IMR-90 (cell line): ENCODE data around the gene TRIM10. TPM values are rescaled to one million over a fixed set of nuclear protein-coding genes. Genes with fewer than 3 reads are reported as not detected.

Experiments used
- ATAC-seq: fragments of 200-7000 bp; cut with Tn5 transposase; 2 replicates; pipeline ENCODE4 v1.9.1; 2020; ENCODE audit warnings: low read depth, mild to moderate bottlenecking, moderate library complexity
- BruUV-seq: library from RNA; stranded (reverse); fragments of 400-500 nt; replicated peaks from 2 replicates; lab custom pipeline; 2021; lab: Mats Ljungman, UMichigan
- CTCF ChIA-PET: fragments of 300-600 bp; formaldehyde crosslinking; extraction: SDS; loops from one replicate; lab custom pipeline; 2021; ENCODE audit warnings: antibody characterized with exemption; lab: Yijun Ruan, JAX
- POLR2A ChIA-PET: fragments of 300-600 bp; sonication (Branson Sonifier 250); formaldehyde crosslinking; loops from one replicate; lab custom pipeline; 2022; ENCODE audit warnings: antibody characterized with exemption; ENCODE audit not compliant: unreplicated experiment; lab: Charles Lee
- DNase-seq: peaks from one replicate; pipeline ENCODE4 v3.0.0; 2013
- H2AFZ ChIP-seq: replicated peaks from 2 replicates; pipeline ENCODE3; 2013; ENCODE audit warnings: low read length, mild to moderate bottlenecking; ENCODE audit not compliant: poor library complexity
- H2AK5ac ChIP-seq: 2 replicates; pipeline ENCODE4 v1.6.1; 2013; ENCODE audit warnings: low read depth, low read length, inconsistent platforms
- H2AK9ac ChIP-seq: replicated peaks from 2 replicates; pipeline ENCODE3; 2013; ENCODE audit warnings: mild to moderate bottlenecking, low read depth, low read length, moderate library complexity; ENCODE audit not compliant: poor library complexity
- H2BK120ac ChIP-seq: 2 replicates; pipeline ENCODE4 v1.6.1; 2013; ENCODE audit warnings: low read depth, low read length, inconsistent platforms
- H2BK15ac ChIP-seq: 3 replicates; pipeline ENCODE4 v1.6.1; 2013; ENCODE audit warnings: low read depth, low read length, inconsistent platforms
- H2BK20ac ChIP-seq: 2 replicates; pipeline ENCODE4 v1.6.1; 2013; ENCODE audit warnings: low read depth, mild to moderate bottlenecking, inconsistent platforms, low read length, moderate library complexity
- H2BK5ac ChIP-seq: 2 replicates; pipeline ENCODE4 v1.6.1; 2013; ENCODE audit warnings: mild to moderate bottlenecking, low read depth, low read length, inconsistent platforms; ENCODE audit not compliant: poor library complexity, severe bottlenecking
- H3K14ac ChIP-seq: replicated peaks from 2 replicates; pipeline ENCODE4 v1.6.1; 2013; ENCODE audit warnings: low read depth, low read length, inconsistent platforms
- H3K18ac ChIP-seq: 2 replicates; pipeline ENCODE4 v1.6.1; 2013; ENCODE audit warnings: low read depth, low read length, control low read depth
- H3K23ac ChIP-seq: 2 replicates; pipeline ENCODE4 v1.6.1; 2013; ENCODE audit warnings: low read depth, low read length, inconsistent platforms
- H3K27ac ChIP-seq: 2 replicates; pipeline ENCODE4 v1.5.1; 2013; ENCODE audit warnings: mild to moderate bottlenecking, control low read depth, low read length; ENCODE audit not compliant: insufficient read depth
- H3K27me3 ChIP-seq: 2 replicates; pipeline ENCODE4 v1.6.1; 2013; ENCODE audit warnings: low read length; ENCODE audit not compliant: control insufficient read depth, insufficient read depth
- H3K36me3 ChIP-seq: 2 replicates; pipeline ENCODE4 v1.6.1; 2013; ENCODE audit warnings: low read length, mixed read lengths; ENCODE audit not compliant: control insufficient read depth, insufficient read depth
- H3K4ac ChIP-seq: 2 replicates; pipeline ENCODE4 v1.6.1; 2013; ENCODE audit warnings: low read depth, low read length, inconsistent platforms
- H3K4me1 ChIP-seq: 2 replicates; pipeline ENCODE4 v1.6.1; 2013; ENCODE audit warnings: low read length, mixed read lengths; ENCODE audit not compliant: control insufficient read depth, insufficient read depth
- H3K4me2 ChIP-seq: 2 replicates; pipeline ENCODE4 v1.6.1; 2013; ENCODE audit warnings: low read depth, mild to moderate bottlenecking, control low read depth, low read length, moderate library complexity
- H3K4me3 ChIP-seq: 2 replicates; pipeline ENCODE4 v1.5.1; 2013; ENCODE audit warnings: low read depth, mild to moderate bottlenecking, control low read depth, low read length, moderate library complexity; ENCODE audit not compliant: insufficient read depth
- H3K56ac ChIP-seq: 2 replicates; pipeline ENCODE4 v1.6.1; 2013; ENCODE audit warnings: low read length, inconsistent platforms; ENCODE audit not compliant: insufficient read depth; ENCODE audit errors: extremely low read depth
- H3K79me1 ChIP-seq, 2 experiments: 2 replicates each; pipeline ENCODE4 v1.6.1; 2013; ENCODE audit warnings: low read length in 2 of 2, inconsistent platforms in 1 of 2, low read depth in 1 of 2
- H3K9ac ChIP-seq: 2 replicates; pipeline ENCODE4 v1.6.1; 2013; ENCODE audit warnings: low read depth, low read length, control low read depth
- H3K9me1 ChIP-seq: 2 replicates; pipeline ENCODE4 v1.6.1; 2013; ENCODE audit warnings: low read length, inconsistent platforms; ENCODE audit not compliant: insufficient read depth
- H3K9me3 ChIP-seq: 2 replicates; pipeline ENCODE4 v1.6.1; 2013; ENCODE audit warnings: low read length; ENCODE audit not compliant: control insufficient read depth, insufficient read depth
- H4K20me1 ChIP-seq: 2 replicates; pipeline ENCODE4 v1.6.1; 2013; ENCODE audit warnings: low read length, inconsistent platforms; ENCODE audit not compliant: insufficient read depth
- H4K5ac ChIP-seq: 2 replicates; pipeline ENCODE4 v1.6.1; 2013; ENCODE audit warnings: mild to moderate bottlenecking, low read depth, low read length, control low read depth
- H4K8ac ChIP-seq, 2 experiments: 2 replicates each; pipeline ENCODE4 v1.6.1; 2013; ENCODE audit warnings: low read depth in 2 of 2, low read length in 2 of 2, control low read depth in 1 of 2, inconsistent platforms in 1 of 2
- H4K91ac ChIP-seq: 2 replicates; pipeline ENCODE4 v1.6.1; 2013; ENCODE audit warnings: low read depth, low read length, inconsistent platforms; ENCODE audit not compliant: insufficient read depth
- BHLHE40 ChIP-seq: fragments of 150-350 bp; IDR thresholded peaks from 2 replicates; pipeline ENCODE4 v1.6.1; 2016; ENCODE audit warnings: mild to moderate bottlenecking, low read depth, low read length
- CEBPB ChIP-seq: IDR thresholded peaks from 2 replicates; pipeline ENCODE4 v1.6.1; 2012; ENCODE audit warnings: low read depth, low read length, improper control_type of control experiment
- CHD1 ChIP-seq: IDR thresholded peaks from 2 replicates; pipeline ENCODE4 v1.6.1; 2012; ENCODE audit warnings: low read depth, low read length, improper control_type of control experiment
- CTCF ChIP-seq: conservative IDR thresholded peaks from 2 replicates; pipeline ENCODE4 v1.5.1; 2012; ENCODE audit warnings: mild to moderate bottlenecking, low read depth, low read length, improper control_type of control experiment
- FOS ChIP-seq: fragments of 150-350 bp; IDR thresholded peaks from 2 replicates; pipeline ENCODE4 v1.6.1; 2016; ENCODE audit warnings: low read depth, low read length
- MAFK ChIP-seq: IDR thresholded peaks from 2 replicates; pipeline ENCODE4 v1.6.1; 2012; ENCODE audit warnings: low read depth, low read length, improper control_type of control experiment
- MAZ ChIP-seq: IDR thresholded peaks from 2 replicates; pipeline ENCODE4 v1.6.1; 2012; ENCODE audit warnings: low read depth, mild to moderate bottlenecking, low read length, improper control_type of control experiment, moderate library complexity, borderline replicate concordance
- MXI1 ChIP-seq: IDR thresholded peaks from 2 replicates; pipeline ENCODE4 v1.6.1; 2012; ENCODE audit warnings: low read depth, mild to moderate bottlenecking, low read length, moderate library complexity, borderline replicate concordance
- NFE2L2 ChIP-seq: fragments of 150-350 bp; IDR thresholded peaks from 2 replicates; pipeline ENCODE4 v1.6.1; 2016; ENCODE audit warnings: low read depth, mild to moderate bottlenecking, low read length
- POLR2A ChIP-seq: IDR thresholded peaks from 2 replicates; pipeline ENCODE4 v1.6.1; 2012; ENCODE audit warnings: mild to moderate bottlenecking, low read depth, low read length
- RAD21 ChIP-seq: IDR thresholded peaks from 2 replicates; pipeline ENCODE4 v1.6.1; 2012; ENCODE audit warnings: low read length, improper control_type of control experiment
- RCOR1 ChIP-seq: IDR thresholded peaks from 2 replicates; pipeline ENCODE4 v1.6.1; 2012; ENCODE audit warnings: mild to moderate bottlenecking, low read length, improper control_type of control experiment; ENCODE audit not compliant: insufficient replicate concordance
- RFX5 ChIP-seq: IDR thresholded peaks from 2 replicates; pipeline ENCODE4 v1.8.0; 2012; ENCODE audit warnings: low read depth, mild to moderate bottlenecking, low read length, moderate library complexity
- SMC3 ChIP-seq: fragments of 150-350 bp; IDR thresholded peaks from 2 replicates; pipeline ENCODE4 v1.6.1; 2016; ENCODE audit warnings: low read depth, mild to moderate bottlenecking, antibody characterized with exemption, low read length, moderate library complexity
- WGBS, 2 experiments: methylation state at CpG; one replicate each; pipeline versions ENCODE4 v1.1.5 to v1.1.7; 2013; ENCODE audit warnings: missing lambda C conversion rate in 2 of 2; ENCODE audit not compliant: insufficient read length in 1 of 2; ENCODE audit errors: extremely low coverage in 2 of 2; 5-methylcytosine and 5-hydroxymethylcytosine counted together
- dilution Hi-C: fragments of 300-500 bp; cut with HindIII; formaldehyde crosslinking; loops from one replicate; pipeline ENCODE4 v1.14.3; 2018; ENCODE audit warnings: low sequenced_read_pairs; ENCODE audit not compliant: unreplicated experiment
- in situ Hi-C: fragments of 300-500 bp; cut with MboI; formaldehyde crosslinking; loops from 3 replicates; pipeline ENCODE4 v1.14.3; 2019; ENCODE audit warnings: low sequenced_read_pairs, inconsistent platforms, mixed read lengths
- intact Hi-C: fragments of 100-400 bp; cut with micrococcal nuclease; formaldehyde crosslinking; loops from 2 replicates; pipeline ENCODE4 v1.10.0; 2022
- polyA plus RNA-seq, 3 experiments: library from polyadenylated mRNA; depleted of rRNA; stranded (reverse); fragments of >200 nt; gene quantifications; 2 replicates each; pipeline ENCODE4 v1.2.3, GENCODE V29; 2012; ENCODE audit warnings: low replicate concordance in 1 of 3
- total RNA-seq: library from RNA; depleted of rRNA; stranded (reverse); fragments of >200 nt; gene quantifications from 2 replicates; pipeline ENCODE4 v1.2.3, GENCODE V29; 2012
- TF ChIP-seq, protein P1 (sequence below): fragments of 150-350 bp; IDR thresholded peaks from 2 replicates; pipeline ENCODE4 v1.6.1; 2016; ENCODE audit warnings: low read depth, mild to moderate bottlenecking, low read length, moderate library complexity, borderline replicate concordance
- TF ChIP-seq, protein P2 (sequence below): fragments of 150-350 bp; IDR thresholded peaks from 2 replicates; pipeline ENCODE4 v1.6.1; 2017; ENCODE audit warnings: mild to moderate bottlenecking, antibody characterized with exemption, low read length, low read depth

The TRIM10 gene
- total and polyA plus RNA-seq, 2 of the 4 experiments (the other 2 are of a cell fraction): not detected

DNA sequence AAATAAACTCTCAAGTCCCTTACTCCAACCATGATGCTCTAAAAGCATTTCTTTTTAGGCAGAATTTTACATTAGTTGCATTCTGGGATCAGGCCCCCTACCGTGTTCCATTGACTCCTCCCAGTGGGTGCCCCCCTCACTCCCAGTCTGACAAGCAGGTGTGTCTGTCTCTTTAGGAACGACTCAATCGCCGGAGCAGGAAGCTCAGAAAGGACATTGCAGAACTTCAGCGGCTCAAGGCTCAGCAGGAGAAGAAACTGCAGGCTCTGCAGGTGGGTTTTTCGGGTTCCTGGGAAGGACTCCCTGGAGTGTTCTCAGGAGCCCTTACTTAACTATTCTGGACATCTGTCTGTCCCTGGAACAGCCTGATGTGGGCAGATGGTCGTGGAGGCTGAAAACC is 15.2 kb downstream of the TRIM10 start:
- peaks cover 36% of the 10 kb centered on the region for H3K27me3 ChIP-seq
- ATAC-seq: no peak
- no peaks in the 10 kb centered on the region for H3K79me1 ChIP-seq
- POLR2A ChIA-PET: no interaction called here
- H3K9me1 ChIP-seq: no peaks in the 10 kb centered on the region
- H4K5ac ChIP-seq: no peak overlapping the region
- no peaks in the 10 kb centered on the region for H4K20me1 ChIP-seq
- 60% methylated on average over 1 of the region's 7 CpGs; no CpG with 5 or more reads in 1 of the 2 experiments for WGBS, 2 experiments
- no peak for DNase-seq
- BruUV-seq: no TSS peak
- no peak overlapping the region for H3K56ac ChIP-seq
- no peak overlapping the region for H4K91ac ChIP-seq
- H3K9me3 ChIP-seq: no peaks in the 10 kb centered on the region
- intact Hi-C loops: no loop called here
- no peak overlapping the region for H2AFZ ChIP-seq
- no peak overlapping the region for H2AK9ac ChIP-seq
- CTCF ChIA-PET: no interaction called here
- H3K27ac ChIP-seq: no peak overlapping the region
- no peak for TF ChIP-seq MAZ
- no peak for TF ChIP-seq FOS
- TF ChIP-seq RCOR1: no peak
- TF ChIP-seq, protein P1, sequence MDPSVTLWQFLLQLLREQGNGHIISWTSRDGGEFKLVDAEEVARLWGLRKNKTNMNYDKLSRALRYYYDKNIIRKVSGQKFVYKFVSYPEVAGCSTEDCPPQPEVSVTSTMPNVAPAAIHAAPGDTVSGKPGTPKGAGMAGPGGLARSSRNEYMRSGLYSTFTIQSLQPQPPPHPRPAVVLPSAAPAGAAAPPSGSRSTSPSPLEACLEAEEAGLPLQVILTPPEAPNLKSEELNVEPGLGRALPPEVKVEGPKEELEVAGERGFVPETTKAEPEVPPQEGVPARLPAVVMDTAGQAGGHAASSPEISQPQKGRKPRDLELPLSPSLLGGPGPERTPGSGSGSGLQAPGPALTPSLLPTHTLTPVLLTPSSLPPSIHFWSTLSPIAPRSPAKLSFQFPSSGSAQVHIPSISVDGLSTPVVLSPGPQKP: no peak
- TF ChIP-seq POLR2A: no peak
- no peak for TF ChIP-seq MAFK
- TF ChIP-seq BHLHE40: no peak
- TF ChIP-seq SMC3: no peak
- no peak for TF ChIP-seq CTCF
- TF ChIP-seq CEBPB: no peak
- TF ChIP-seq, protein P2, sequence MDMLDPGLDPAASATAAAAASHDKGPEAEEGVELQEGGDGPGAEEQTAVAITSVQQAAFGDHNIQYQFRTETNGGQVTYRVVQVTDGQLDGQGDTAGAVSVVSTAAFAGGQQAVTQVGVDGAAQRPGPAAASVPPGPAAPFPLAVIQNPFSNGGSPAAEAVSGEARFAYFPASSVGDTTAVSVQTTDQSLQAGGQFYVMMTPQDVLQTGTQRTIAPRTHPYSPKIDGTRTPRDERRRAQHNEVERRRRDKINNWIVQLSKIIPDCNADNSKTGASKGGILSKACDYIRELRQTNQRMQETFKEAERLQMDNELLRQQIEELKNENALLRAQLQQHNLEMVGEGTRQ: no peak
- TF ChIP-seq RAD21: no peak
- TF ChIP-seq NFE2L2: no peak
- TF ChIP-seq RFX5: no peak
- no peak for TF ChIP-seq MXI1
- TF ChIP-seq CHD1: no peak
- no peak overlapping the region for H2BK120ac ChIP-seq
- dilution Hi-C loops: no loop called here
- no peaks in the 10 kb centered on the region for H3K36me3 ChIP-seq
- no peak overlapping the region for H3K4me3 ChIP-seq
- H3K23ac ChIP-seq: no peak overlapping the region
- H2BK20ac ChIP-seq: no peak overlapping the region
- H2BK15ac ChIP-seq: no peak overlapping the region
- H3K9ac ChIP-seq: no peak overlapping the region
- no peak overlapping the region for H3K18ac ChIP-seq
- no peak overlapping the region for H3K4ac ChIP-seq
- H3K4me1 ChIP-seq: no peaks in the 10 kb centered on the region
- H3K14ac ChIP-seq: no peak overlapping the region
- no peak overlapping the region for H2BK5ac ChIP-seq
- H4K8ac ChIP-seq: no peak overlapping the region
- no peak overlapping the region for H2AK5ac ChIP-seq
- no peak overlapping the region for H3K4me2 ChIP-seq
- in situ Hi-C loops: no loop called here
